ENCODE results near the gene RAB23.
"Not testable (repeated sequence)": the region's sequence is repeated elsewhere in the genome, so short reads cannot be mapped to it uniquely, and the experiment has no call there.

RAB23 gene
- total RNA-seq: 4.0 reads per million in 2 experiments

- DNase-seq (ENCODE audit: low read depth): peak; percentile 71
These were observed at the start of gene RAB23 for GRCh38 chr6:57221936-57222742. Gene RAB23, minus strand, starts transcription at chr6:57222307. Its CDS starts 11,927 bp downstream, at chr6:57210380.

GRCh38 chr6:57268294-57268640 is 46.2 kb upstream of the RAB23 start:
- DNase-seq (ENCODE audit: low read depth): no peak

GRCh38 chr6:57267586-57268293 is 45.6 kb upstream of the RAB23 start:
- peak; percentile 19 for DNase-seq (ENCODE audit: low read depth)

- DNase-seq (ENCODE audit: low read depth): no peak
These were observed 43.7 kb upstream of the RAB23 start for GRCh38 chr6:57265755-57266221.

DNA sequence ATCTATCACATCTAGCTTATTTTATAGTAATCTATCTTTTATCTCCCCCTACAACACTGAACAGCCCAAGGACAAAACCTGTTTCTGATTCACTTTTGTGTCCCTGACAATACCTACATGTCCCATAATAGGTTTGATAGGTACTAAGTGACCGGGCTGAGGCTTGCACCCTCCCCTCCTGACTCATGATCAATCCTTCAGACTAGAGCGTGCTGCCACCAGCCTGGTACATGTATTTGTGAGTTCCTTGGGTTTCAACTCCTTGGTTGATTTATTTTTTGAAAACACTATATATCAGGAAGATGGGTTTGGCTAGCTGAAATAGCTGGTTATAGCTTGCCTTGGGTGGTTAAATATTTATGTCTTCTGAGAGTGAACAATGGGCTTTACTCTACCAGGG is 41.6 kb upstream of the RAB23 start:
- DNase-seq (ENCODE audit: low read depth): no peak

DNA sequence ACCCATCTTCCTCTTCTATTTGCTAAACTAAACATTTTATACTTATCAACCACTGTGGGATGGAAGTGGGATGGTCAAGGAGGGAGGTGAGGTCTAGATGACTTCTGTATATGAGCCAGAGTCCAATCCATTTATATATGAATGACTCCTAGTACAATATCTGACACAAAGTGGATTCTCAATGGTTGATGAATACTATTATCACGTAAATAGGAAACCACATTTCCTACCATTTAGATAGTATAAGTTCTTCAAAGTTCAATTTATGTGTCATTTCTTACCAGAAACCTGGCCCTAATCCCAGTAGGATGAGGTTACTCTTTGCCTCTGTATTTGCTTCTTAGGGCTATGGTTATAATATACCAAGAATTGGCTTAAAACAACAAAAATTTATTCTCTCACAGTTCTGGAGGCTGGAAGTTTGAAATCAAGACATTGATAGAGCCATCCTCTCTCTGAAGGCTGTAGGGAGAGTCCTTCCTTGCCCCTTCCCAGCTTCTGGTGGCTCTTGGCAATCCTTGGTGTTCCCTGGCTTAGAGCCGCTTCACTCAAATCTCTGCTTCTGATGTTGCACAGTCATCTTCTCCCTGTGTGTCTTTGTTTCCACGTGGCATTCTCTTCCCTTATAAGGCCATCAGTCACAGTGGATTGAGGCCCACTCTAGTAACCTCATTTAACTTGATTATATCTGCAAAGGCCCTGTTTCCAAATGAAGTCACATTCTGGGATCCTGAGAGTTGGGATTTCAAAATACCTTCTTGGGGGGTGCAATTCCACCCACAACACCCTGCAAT is 41.0 kb upstream of the RAB23 start:
- no peak for DNase-seq (ENCODE audit: low read depth)

DNA sequence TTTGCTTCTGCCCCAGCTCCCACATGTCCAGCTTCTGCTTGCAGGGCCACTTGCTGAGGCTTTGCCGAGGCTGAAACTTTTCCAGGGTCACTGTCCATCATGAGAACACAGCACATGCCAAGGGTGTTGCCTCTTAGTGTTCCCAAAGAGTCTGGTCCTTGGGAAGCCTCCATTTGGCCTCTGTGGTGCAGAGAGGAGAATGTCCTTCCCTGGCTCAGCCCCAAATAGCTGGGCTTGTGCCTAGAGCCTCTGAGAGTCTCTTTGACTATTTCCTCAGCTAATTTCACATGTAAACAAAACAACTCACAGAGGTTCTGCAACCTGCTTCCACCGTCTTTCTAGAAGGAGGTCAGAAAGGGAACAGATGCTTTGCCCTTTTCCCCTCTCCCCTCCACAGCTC is 40.4 kb upstream of the RAB23 start:
- DNase-seq (ENCODE audit: low read depth): no peak

DNA sequence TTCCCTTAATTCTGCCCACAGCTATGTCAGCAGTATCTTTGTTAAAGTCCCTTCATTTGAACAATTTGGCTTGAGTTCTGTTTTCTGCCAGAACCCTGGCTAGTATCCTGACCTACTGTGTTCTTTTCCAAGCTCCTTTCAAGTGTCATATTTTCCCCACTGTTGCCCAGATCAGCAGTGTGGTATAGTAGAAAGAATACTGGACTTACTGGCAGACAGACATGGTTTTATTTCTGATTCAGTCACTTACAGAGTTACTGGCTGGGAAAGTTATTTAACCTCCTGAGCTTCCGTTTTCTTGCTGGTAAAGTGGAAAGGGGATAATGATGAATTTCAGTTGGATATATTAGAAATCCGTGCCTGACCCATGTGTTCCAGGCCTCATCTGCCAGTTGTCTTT is 39.8 kb upstream of the RAB23 start:
- no peak for DNase-seq (ENCODE audit: low read depth)

DNA sequence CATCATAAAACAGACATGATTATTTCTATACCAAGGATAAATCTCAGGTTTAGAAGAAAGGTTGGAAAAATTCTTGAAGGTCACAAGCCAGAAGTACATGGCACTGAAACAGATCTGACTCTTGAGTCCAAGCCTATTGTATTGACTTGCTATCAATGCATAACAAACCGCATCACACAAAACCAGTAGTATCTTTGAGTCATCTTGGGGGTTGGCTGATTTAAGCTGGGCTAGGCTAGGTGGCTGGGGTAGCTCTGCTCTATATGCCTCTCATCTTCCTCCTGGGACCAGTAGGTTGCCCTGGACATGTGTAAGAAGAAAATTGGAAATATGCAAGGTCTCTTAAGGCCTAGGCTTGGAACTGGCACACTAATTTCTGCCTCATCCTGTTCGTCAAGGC is 37.0 kb upstream of the RAB23 start:
- DNase-seq (ENCODE audit: low read depth): no peak

- DNase-seq (ENCODE audit: low read depth): no peak
These were observed 35.9 kb upstream of the RAB23 start for GRCh38 chr6:57257911-57258541.

DNA sequence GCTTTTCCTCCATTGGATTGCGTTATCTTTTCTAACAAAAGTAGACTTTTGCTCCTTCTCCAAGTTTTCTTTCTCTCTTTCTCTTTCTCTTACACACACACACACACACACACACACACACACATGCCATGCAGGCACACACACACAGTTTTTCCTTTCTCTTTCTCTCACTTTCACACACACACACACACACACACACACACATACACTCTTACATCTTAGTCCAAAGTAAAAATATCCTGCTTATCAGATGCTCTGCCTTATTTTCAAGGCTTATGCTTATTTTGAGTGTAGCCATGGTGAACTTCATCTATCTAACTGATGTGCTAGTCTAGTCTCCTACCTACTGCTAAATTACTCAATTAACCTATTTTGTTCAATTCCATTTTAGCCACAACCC is 34.4 kb upstream of the RAB23 start:
- no peak for DNase-seq (ENCODE audit: low read depth)

DNA sequence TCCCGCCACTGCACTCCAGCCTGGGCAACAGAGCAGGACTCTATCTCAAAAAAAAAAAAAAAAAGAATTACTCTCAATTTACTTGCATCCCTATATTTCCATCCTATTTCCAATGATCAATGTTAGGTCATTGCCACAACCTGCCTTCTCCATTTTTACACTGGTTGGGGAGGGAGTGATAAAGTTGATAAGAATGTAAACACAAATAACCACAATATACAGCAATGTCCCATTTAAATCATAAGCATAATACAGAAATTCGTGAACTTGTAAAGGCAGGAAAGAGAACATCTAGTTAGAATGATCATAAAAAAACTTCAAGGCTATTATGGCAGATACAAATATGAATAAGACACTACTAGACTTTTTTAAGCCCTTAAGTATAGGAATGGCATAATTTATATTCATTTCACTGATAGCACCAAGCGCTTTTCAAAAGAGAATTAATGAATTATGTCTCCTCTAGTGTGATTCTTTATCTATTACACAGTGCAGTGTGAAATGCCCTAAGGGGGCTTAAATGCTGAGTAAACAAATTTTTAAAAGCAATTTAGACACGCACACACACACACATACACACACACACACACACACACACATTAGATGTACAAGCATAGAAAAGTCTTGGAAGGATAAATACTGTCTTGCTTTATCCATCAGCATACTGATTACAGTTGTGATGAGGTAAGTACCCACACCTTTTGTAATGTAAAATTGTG is 33.5 kb upstream of the RAB23 start:
- no peak for DNase-seq (ENCODE audit: low read depth)

GRCh38 chr6:57254055-57254717 is 32.1 kb upstream of the RAB23 start:
- no peak for DNase-seq (ENCODE audit: low read depth)

- DNase-seq (ENCODE audit: low read depth): no peak
These were observed 30.9 kb upstream of the RAB23 start for GRCh38 chr6:57252975-57253374.

GRCh38 chr6:57252137-57252536 is 30.0 kb upstream of the RAB23 start:
- DNase-seq (ENCODE audit: low read depth): no peak

- no peak for DNase-seq (ENCODE audit: low read depth)
These were observed 28.2 kb upstream of the RAB23 start for GRCh38 chr6:57250348-57250747.

DNA sequence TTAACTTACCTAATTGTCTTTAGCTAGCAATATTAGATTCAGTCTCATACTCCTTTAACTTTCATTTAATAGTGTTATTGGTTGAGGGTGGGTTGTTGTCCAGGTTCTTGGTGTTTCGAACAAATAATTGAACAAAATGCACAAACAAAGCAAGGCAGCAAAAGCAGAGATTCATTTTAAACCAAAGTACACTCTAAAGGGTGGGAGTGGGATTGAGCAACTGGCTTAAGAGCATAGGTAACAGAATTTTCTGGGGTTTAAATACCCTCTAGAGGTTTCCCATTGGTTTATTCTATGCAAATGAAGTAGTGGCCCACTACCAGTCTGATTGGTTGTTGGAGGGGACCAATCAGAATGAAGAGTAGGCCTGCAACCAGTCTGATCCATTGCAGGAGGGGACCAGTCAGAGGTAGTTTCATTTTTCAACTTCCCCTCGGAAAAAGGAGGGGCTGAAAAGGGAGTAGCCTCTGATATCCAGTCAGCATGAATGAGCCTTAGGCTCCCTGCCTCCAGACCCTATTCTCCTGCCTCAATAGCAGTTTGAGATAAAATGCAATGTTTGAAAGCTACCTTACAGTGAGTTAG is 26.3 kb upstream of the RAB23 start:
- DNase-seq (ENCODE audit: low read depth): no peak

GRCh38 chr6:57247603-57248002 is 25.5 kb upstream of the RAB23 start:
- DNase-seq (ENCODE audit: low read depth): no peak

DNA sequence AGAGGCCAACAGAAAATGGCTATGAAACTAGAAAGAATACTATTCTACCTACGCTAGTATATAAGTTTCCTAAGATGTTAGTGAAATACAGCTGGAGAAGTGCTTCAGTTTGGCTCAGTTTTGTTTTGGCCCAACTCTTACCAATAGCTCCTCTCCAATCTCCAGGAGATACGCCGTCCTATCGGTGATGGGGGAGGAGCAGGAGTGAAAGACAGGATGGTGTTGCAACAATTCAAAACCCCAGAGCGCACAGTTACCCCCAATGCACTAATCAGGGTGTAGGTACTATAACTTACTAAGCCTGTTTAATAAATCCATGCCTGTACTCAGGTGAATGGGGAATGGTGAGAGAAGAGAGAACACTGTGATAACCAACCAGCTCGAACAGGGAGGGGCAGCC is 24.2 kb upstream of the RAB23 start:
- DNase-seq (ENCODE audit: low read depth): no peak

DNA sequence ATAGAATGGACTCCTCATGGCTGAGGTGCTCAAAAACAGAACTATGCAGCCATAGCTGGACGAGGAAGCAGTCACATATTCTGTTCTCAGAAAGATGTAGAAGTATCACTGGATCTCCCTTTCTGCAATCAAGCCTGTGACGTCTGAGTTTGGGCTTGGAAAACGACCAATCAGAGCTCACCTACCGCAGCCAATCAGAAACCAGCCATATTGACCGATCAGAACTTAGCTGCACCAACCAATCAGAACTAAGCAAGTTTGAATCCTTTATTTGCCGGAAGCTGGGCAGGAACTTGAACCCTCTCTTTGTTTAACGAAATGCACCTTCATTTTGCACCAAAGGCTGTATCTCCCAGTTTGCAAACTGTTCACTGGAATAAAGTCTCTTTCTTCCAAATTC is 21.8 kb upstream of the RAB23 start:
- DNase-seq (ENCODE audit: low read depth): no peak

- not testable (repeated sequence) for DNase-seq (ENCODE audit: low read depth)
These were observed 21.4 kb upstream of the RAB23 start for GRCh38 chr6:57243526-57243925.
